ENCODE measurements around the gene TFCP2L1. TPM values are rescaled to one million over a fixed set of nuclear protein-coding genes. Genes with fewer than 3 reads are reported as not detected.

The TFCP2L1 gene
- total and polyA plus RNA-seq, 2 experiments from 2014 or later = 0.94 to 6.4 TPM

- Histone ChIP-seq H3K4me3 (no peak overlapping the region), H3K9me2 (ENCODE audit: insufficient read depth) (no peaks in the 10 kb centered on the region), H4K20me1 (replicated peaks; ENCODE audit: insufficient read depth) (no peaks in the 10 kb centered on the region), H3K4me1 (ENCODE audit: insufficient read depth) (no peaks in the 10 kb centered on the region), H3K4me2 (no peak overlapping the region), H3K27ac (ENCODE audit: low read depth) (no peak overlapping the region), H2AFZ (no peak overlapping the region), H3F3A (replicated peaks; ENCODE audit: low read depth) (no peaks in the 10 kb centered on the region), H3K27me3 (ENCODE audit: insufficient read depth) (no peaks in the 10 kb centered on the region), H3K36me3 (ENCODE audit: insufficient read depth) (no peaks in the 10 kb centered on the region), H3K79me2 (replicated peaks; ENCODE audit: insufficient read depth) (no peaks in the 10 kb centered on the region)
- no peak overlapping the region for H3K4me3 Mint-ChIP-seq
- peaks cover 7% of the 10 kb centered on the region for H3K4me1 Mint-ChIP-seq
- no peaks in the 10 kb centered on the region for H3K36me3 Mint-ChIP-seq (ENCODE audit: low read depth)
- peaks cover 2% of the 10 kb centered on the region for H3K27me3 Mint-ChIP-seq (ENCODE audit: insufficient read depth, low read depth, poor library complexity)
- ATAC-seq (peak; percentile 50), DNase-seq (ENCODE audit: low spot score) (no peak)
- no peak overlapping the region for H3K27ac Mint-ChIP-seq
- no peaks in the 10 kb centered on the region for H3K9me3 Mint-ChIP-seq
- TF ChIP-seq NANOG (IDR thresholded peaks at IDR 0.05; ENCODE audit: borderline replicate concordance) = no peak
- TF ChIP-seq CTCF (conservative IDR thresholded peaks at IDR 0.05; ENCODE audit: low read depth in 2 of 2) = no peak
- no peak for TF ChIP-seq ZNF331 (CRISPR knock-in tag; IDR thresholded peaks at IDR 0.05; ENCODE audit: low read depth)
- TF ChIP-seq REST (IDR thresholded peaks at IDR 0.05; ENCODE audit: unreplicated experiment) = no peak
- TF ChIP-seq ZNF114 (CRISPR knock-in tag; IDR thresholded peaks at IDR 0.05) = no peak
These were observed 28.1 kb downstream of the TFCP2L1 start for GRCh38 chr2:121256720-121257479.

- Histone ChIP-seq H3K4me3 (no peak overlapping the region), H3K4me1 (ENCODE audit: insufficient read depth) (no peaks in the 10 kb centered on the region), H3K27ac (ENCODE audit: low read depth) (no peak overlapping the region), H2AFZ (no peak overlapping the region), H3K27me3 (ENCODE audit: insufficient read depth) (no peaks in the 10 kb centered on the region), H3K79me2 (replicated peaks; ENCODE audit: insufficient read depth) (no peaks in the 10 kb centered on the region), H3F3A (replicated peaks; ENCODE audit: low read depth) (no peaks in the 10 kb centered on the region), H3K4me2 (no peak overlapping the region), H4K20me1 (replicated peaks; ENCODE audit: insufficient read depth) (no peaks in the 10 kb centered on the region), H3K9me2 (ENCODE audit: insufficient read depth) (no peaks in the 10 kb centered on the region), H3K36me3 (ENCODE audit: insufficient read depth) (no peaks in the 10 kb centered on the region)
- ATAC-seq = no peak
- Mint-ChIP-seq H3K9me3 (no peaks in the 10 kb centered on the region), H3K4me3 (no peak overlapping the region), H3K27ac (no peak overlapping the region), H3K4me1 (peaks cover 7% of the 10 kb centered on the region), H3K27me3 (ENCODE audit: insufficient read depth, low read depth, poor library complexity) (peaks cover 2% of the 10 kb centered on the region), H3K36me3 (ENCODE audit: low read depth) (no peaks in the 10 kb centered on the region)
- DNase-seq (ENCODE audit: low spot score) = no peak
- TF ChIP-seq ETS1 (IDR thresholded peaks at IDR 0.05) = no peak
- no peak for TF ChIP-seq REST (IDR thresholded peaks at IDR 0.05; ENCODE audit: unreplicated experiment)
- no peak for TF ChIP-seq ZNF114 (CRISPR knock-in tag; IDR thresholded peaks at IDR 0.05)
- no peak for TF ChIP-seq CTCF (conservative IDR thresholded peaks at IDR 0.05; ENCODE audit: low read depth in 2 of 2)
- no peak for TF ChIP-seq ZNF331 (CRISPR knock-in tag; IDR thresholded peaks at IDR 0.05; ENCODE audit: low read depth)
- TF ChIP-seq CREB1 (CRISPR knock-in tag; IDR thresholded peaks at IDR 0.05; ENCODE audit: low read depth) = no peak
- no peak for TF ChIP-seq POLR2AphosphoS5 (IDR thresholded peaks at IDR 0.05; ENCODE audit: low read depth)
- TF ChIP-seq EZH2 (IDR thresholded peaks at IDR 0.05; ENCODE audit: low read depth, unreplicated experiment) = no peak
These were observed 29.6 kb downstream of the TFCP2L1 start for GRCh38 chr2:121255358-121255757.

Measured in GM23338 (cell line).